HG03520 (cell line): ENCODE results near the gene LHFPL2.
"Not testable (repeated sequence)": the region's sequence is repeated elsewhere in the genome, so short reads cannot be mapped to it uniquely, and the experiment has no call there.

ENCODE experiments used
- ATAC-seq: cut with Tn5 transposase; IDR thresholded peaks from one replicate; pipeline ENCODE4 v1.9.1; 2021; ENCODE audit warnings: mild to moderate bottlenecking, moderate library complexity; ENCODE audit not compliant: unreplicated experiment

Gene LHFPL2

DNA sequence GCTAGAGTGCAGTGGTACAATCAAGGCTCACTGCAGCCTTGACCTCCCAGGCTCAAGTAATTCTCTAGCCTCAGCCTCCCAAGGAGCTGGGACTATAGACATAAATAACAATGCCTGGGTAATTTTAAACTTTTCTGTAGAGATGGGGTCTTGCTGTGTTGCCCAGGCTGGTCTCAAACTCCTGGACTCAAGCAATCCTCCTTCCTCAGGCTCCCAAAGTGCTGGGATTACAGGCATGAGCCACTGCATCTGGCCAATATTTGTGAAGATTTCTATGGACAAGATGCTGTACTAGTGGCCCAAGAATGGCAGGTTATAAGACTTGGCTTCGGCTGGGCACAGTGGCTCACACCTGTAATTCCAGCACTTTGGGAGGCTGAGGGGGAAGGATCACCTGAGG is 18.4 kb upstream of the LHFPL2 start:
- not testable (repeated sequence) for ATAC-seq

DNA sequence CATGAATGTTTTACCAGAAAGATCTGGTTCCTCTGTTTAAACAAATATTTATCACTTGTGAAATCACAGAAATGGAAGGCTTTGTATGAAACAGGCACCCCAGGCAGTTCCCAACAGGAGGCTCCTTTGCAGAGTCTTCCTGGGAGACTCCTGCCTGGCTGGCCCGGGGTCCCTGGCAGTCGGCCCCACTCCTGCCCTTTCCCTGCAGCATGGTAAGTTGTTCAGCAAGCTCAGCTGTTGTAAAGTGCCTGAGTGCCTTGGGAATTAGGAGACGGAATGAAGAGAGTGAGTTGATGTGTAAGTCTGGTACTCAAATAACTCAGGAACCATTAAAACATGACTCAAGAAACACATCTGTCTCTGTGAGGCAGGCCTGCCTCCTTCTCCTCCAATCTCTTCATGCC is 17.5 kb upstream of the LHFPL2 start:
- ATAC-seq, result no peak

DNA sequence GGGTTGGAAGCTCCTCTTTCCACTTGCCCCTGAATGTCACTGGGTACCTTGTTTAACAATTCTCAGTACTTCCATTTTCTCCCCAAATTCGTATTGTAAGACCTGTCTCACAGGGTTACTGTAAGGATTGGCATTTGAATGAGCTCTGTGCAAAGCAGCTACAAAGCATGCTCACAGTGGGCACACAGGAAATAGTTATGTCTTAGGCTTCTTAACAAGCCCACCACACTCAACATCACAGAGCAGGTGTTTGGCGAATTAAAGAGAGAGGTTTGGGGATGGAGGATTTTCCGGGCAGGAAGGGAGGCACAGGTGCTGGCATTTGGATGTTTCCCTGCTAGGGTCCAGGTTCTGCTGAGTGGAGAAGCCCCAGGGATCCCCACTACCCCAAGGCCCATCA is 17.0 kb upstream of the LHFPL2 start:
- no peak for ATAC-seq

DNA sequence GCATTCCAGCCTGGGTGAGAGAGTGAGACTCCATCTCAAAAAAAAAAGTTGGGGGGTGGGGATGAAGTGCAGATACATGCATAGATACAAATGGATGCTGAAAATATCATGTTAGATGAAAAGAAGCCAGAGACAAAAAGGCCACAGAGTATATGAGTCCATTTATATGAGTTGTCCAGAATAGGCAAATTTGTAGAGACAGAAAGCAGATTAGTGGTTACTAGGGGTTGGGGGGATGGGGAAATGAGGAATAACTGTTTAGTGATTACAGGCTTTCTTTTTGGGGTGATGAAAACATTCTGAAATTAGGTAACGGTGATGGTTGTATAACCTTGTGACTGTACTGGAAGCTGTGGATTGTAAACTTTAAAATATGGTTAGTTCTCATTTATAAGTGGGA is 13.8 kb upstream of the LHFPL2 start:
- ATAC-seq, result no peak

DNA sequence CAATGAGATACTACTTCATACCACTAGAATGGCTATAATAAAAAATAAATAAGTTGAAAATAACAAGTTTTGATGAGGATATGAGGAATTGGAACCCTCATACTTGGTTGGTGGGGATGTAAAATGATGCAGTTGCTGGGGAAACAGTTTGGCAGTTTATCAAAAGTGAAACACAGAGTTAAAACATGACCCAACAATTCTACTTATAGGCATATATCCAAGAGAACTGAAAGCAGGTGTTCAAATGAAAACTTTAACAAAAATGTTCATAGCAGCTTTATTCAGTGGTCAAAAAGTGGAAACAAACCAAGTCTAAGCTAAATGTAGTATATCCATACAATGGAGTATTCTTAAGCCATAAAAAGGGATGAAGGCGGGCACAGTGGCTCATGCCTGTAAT is 13.1 kb upstream of the LHFPL2 start:
- ATAC-seq, result peak; percentile 60

DNA sequence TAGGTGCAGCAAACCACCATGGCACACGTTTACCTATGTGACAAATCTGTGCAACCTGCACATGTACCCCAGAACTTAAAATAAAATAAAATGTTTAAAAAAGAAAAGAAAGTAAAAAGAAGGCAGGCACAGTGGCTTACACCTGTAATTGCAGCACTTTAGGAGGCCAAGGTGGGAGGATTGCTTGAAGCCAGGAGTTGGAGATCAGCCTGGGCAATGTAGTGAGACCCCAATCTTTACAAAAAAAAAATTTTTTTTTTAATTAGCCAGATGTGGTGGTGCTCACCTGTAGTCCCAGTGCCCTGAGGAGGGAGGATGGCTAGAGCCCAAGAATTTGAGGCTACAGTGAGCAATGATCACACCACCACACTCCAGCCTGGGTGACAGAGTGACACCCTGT is 12.5 kb upstream of the LHFPL2 start:
- ATAC-seq, result no peak

DNA sequence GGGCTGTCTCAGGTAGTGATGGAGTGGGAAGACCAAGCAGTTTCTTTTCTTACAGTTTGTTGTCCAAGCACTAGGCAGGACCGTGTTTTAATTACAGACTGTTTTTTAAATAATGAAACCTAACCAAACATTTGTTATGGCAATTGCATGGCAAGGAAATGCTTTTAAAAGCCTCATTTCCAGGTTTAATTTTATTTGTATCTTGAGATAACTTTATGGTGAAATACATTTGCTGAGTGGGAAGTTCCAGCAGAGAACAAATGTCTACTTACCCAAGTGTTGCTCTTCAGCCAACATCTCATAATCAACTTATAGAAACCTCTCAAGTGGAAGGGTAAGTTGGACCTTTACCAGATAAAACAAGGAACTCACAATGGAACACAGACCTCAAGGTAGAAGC is 11.8 kb upstream of the LHFPL2 start:
- ATAC-seq, result no peak

DNA sequence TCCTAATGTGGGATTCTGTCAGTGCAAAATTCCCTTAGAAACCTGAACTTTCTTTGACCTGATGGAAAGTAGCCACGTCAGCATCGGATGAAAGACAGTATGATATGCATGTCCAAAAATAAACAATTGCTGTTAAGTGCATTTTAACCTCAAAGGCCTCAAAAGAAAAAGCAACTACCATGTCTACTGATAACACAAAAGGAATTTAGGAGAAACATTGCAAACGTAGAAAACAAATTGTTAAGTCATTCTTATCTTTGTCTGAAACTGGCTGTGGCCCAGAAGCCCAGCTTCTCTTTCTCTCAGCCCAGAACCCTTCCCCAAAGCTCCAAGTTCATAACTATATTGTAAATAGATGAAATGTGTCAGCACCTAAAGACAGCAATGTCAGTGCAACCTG is 11.1 kb upstream of the LHFPL2 start:
- no peak for ATAC-seq

DNA sequence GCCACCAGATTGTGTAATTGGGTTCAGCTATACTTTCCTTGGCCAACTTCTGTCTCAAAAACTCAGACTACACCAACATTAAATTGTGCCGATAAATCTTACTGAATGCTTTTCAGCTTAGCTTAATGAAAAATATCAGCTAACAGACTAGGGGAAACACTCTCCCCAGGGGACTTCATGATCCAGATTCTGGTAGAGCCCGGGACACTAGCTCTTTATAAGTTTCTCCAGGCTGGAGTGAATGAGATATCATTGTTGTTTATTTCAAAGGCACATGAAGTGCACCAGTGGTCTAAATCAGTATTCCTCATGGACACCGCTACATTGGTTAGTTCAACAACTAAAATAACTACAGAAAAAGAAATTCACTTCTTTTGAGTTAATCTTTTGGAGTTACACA is 10.5 kb upstream of the LHFPL2 start:
- no peak for ATAC-seq

DNA sequence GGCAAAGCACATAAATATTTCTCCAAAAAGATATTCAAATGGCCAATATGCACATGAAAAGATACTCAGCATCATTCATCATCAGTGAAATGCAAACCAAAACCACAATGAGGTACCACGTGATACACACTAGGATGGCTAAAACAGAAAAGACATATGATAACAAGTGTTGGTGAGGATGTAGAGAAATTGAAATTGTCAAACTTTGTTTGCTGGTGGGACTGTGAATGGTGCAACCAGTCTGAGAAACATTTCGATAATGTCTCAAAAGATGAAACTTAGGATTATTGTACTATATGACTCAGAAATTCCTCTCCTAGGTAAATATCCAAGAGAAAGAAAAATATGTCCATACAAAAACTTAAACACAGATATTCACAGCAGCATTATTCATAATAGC is 8.6 kb upstream of the LHFPL2 start:
- ATAC-seq, result no peak

DNA sequence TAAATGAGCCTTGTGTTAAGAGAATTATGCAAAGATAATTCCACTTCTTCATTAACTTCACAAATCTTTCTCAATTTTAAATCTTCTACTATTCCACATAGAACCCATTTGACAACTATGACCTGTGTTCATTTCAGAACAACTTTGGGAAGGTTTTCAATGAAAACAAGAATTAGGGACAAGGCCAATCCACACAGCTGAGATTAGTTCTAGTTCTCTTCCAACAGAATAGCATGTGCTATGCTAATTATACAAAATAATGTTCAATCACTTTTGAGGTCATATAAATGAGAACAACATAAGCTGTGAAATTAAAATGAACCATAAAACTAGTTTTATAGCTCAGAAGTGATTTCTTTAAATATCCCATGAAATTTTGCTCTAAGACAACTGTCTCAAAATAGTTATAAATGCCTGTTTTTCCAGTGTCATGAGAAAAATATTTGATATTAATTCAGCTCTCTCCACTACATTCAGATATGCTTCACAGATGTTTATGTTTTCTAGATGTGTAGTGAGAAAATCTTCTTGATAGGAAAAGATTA is 7.2 kb upstream of the LHFPL2 start:
- ATAC-seq, result no peak

DNA sequence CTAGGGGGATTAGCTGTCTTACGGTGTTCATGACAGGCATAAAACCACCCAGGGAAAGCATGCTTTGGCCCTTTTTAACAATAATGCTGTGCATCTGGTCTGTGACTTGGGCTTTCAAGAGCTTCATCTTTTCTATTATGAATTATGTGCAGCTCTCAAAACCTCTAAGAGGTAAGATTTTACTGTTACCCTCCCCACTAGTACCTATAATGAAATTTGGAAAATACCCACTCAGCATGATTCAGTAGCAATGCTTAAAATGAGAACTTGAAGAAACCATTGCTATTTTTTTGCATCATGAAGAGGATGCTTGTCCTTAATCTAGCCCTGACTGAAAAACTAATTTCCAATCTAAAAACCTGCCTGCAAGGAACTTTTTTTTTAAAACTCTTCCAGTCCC is 5.8 kb upstream of the LHFPL2 start:
- ATAC-seq, result no peak

DNA sequence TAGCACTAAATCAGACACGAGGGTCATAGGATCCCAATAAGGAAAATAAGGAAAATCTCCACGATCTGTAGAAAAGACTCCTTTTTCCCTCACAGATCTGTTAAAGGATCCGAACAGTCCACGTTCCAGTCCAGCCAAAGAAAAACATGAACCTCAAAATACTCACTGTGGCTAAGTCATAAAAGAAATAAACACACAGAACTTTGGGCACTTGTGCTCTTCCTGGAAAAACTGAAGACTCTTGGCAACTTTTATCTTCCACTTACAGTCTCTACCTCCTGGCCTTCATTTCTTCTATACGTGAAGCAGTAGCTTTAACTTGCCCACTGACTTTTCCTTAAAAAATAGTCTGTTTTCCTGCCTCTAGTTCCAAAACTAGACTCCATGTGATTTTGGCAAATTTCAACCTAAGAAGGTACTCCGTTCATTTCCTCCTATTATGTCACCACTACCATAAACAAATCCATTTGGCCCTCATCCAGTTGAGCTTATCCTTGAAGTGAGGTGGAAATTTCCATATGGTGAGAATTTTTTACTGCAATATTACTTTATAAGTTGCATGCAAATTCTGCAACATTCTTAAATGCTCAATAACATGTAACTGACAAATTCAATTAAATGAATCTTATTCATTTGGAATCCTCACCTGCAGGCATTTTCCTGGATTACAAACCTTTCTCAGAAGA is 5.3 kb upstream of the LHFPL2 start:
- ATAC-seq, result no peak

DNA sequence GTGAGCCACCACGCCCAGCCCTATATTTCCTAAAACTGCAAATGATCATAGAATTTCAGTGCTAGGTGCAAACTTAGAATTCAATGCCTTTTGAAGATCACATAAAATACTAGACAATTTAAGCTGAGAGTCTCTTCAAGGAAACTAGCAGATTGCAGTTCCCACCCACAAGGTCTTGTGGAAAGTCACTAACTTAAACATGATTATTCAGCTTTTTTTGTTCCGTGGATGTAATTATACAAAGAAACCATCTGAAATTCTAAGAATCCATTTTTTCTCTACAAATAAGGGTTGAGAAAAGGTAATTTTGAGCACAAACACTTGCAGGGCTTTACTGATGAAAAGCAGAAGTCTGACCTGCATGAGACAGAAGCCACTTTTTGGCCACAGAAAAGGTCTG is 4.5 kb upstream of the LHFPL2 start:
- ATAC-seq, result no peak

DNA sequence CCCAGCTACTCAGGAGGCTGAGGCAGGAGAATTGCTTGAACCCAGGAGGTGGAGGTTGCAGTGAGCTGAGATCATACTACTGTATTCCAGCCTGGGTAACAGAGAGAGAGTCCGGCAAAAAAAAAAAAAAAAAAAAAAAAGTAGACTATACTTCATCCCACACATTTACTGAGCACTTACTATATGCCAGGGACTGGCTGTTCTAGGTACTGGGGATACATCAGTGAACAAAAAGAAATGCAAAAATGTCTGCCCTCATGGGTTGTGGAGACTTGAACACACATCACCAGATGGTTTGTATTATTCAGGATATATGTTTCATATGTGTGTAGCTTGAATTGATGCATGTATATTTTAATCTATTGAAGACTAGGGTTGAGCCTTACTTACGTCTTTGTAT is 2.9 kb upstream of the LHFPL2 start:
- ATAC-seq, result no peak

DNA sequence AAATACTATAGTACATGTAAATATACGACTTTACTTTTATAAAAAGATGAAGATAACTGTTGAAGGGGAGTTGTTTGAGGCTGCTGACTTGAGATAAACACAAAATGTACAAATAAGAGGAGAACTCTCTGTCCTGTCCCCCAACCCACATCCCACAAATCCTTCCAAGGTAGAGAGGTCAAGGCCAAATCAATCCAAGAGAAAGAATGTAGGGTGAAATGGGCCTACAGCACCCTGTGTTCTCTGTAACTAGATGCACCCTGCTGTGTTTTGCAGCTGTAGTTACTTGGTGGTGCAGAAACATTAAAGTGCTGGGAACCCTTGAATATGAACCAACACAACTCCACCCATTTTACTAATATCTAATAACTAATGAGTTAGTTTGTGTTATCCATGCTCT is 2.0 kb upstream of the LHFPL2 start:
- ATAC-seq, result no peak

DNA sequence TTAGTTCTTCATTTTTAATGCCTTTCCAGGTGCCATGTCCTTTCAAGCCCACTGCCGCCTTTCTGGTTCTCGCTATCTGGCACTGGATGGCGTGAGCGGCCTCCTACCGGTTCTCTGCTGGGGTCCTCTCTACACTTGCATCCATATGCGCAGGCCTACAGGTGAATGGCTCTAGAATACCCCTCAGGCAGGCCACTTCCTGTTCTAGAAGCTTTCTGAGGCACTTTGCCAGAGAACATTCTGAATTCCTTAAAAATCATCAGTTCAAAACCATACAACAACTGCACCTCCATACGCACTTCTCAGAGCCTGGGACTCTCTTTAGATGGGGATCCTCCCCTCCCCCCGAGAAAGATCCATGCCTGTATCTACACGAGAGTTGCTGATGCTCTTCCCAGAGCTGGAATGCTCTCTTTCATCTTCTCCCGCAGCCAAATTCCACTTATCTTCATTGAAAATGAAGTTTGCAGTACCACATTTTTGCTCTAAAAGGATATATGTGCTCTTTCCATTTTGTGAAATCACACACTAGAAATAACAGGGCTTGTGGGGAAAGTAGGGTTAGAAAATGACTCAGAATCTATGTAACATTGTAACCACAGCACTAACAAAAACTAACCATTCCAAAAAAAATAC is 1.4 kb upstream of the LHFPL2 start:
- ATAC-seq, result no peak

DNA sequence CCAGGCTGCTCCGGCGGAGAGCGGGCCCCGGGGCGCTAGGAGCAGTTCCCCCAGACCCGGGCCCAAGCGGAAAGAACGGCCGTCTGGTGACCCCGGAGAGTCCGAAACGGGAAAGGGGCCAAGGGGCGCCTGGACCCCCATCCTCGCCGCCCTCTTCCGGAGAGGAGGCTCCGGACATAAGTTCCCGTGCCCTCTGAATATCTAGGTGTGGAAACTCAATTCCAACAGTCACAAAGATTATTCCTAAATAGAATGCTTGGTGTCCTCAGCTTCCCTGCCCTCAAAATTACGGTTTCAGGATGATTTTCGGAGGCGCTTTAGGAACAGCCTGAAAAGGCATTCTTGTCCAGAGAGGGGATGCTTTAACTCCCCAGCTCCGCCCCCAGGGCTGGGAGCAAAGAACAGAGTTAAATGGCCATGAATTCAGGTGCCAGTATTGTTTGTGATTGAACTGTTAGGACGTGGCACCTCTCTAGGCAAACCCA is 681 bp upstream of the LHFPL2 start:
- no peak for ATAC-seq

DNA sequence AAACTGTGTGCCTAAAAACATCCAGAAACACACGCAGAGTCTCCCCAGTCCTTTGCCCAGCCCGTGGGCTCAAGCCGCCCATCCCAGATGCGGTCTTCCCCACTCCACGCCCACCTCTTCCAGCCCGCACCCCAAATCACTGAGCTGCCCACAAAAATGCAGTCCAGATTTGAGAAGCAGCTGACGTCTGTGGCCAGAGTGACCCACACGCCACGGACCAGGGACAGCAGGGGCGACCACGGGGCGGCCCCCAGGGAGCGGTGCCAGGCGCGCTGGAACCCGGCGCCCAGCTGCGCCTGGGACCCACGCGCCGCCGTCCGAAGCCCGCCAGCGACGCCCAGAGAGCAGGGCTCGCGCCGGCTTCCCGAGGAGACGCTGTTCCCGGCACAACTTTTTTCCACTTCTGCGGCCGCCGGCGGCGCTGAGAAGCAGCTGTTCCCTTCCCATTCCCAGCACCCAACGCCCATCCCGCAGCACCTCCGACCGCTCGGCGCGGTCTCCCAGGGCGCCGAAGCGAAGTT is 674 bp downstream of the LHFPL2 start:
- ATAC-seq, result peak; percentile 17

DNA sequence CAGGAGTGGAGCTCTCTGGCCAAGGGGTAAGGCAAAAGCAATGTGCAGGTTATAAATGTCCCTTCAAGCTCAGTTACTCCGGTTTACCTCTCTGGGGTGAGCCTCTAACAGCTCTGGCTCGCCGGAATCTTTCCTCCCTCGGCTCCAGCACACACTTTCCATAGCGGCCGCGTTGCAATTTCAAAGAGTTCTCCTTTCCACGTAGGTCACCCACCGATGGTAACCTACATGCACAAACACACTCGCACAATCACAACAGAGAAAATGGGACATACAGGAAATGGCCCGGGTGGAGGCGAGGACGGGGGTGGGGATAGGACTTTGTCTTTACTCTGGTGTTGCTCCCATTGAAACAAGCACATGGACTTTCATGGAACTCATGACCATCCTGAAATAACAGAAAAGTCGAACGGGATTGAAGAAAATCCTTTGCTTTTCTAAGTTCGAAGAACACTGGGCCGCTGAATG is 1.2 kb downstream of the LHFPL2 start:
- ATAC-seq, result no peak

DNA sequence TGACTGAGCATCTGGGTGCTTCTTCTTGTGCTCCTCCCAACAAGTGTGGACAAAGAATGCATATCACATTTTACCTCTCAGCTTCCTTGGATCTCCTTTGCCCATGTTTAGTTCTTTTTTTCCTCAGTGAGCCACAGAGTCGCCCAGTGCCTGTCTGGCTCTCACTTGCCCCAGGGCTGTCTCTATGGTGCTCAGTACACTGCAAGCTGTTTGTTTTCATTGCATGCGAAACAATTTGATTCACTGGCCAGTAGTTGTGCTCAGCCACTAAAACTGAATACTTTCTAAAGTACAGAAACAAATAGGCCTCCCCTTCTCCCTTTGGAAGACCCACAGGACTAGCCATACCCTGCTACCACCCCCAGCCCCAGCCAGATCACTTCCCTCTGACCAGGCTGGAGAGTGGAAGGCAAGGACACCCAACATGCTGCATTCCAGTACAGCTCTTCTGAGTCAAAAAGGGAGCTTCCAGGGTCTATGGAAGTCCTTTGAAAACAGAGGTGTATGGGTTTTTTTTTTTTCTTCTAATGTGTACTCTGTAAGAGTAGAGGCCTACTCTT is 3.8 kb downstream of the LHFPL2 start:
- ATAC-seq, result no peak

DNA sequence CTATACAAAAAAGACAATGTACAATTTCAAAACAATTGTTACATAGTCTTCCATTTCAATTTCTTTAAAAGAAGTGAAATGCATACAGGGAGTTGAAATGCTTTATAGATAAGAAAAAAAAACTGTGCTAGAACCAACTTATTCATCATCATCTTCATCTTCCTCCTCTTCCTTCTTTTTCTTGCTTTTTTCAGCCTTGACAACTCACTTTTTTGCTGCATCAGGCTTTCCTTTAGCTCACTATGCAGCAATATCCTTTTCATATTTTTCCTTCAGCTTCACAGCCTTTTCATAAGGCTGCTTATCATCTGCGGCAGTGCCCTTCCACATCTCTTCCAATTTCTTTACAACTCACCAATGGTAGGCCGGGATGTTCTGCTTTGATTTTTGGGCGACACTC is 4.4 kb downstream of the LHFPL2 start:
- no peak for ATAC-seq
